Left cardiac atrium (tissue), 4 donors: ENCODE results near the gene ZMYND11. TPM values are rescaled to one million over a fixed set of nuclear protein-coding genes. Genes with fewer than 3 reads are reported as not detected.

Source experiments
- ATAC-seq, 2 donors: fragments of 200-7000 bp; cut with Tn5 transposase; one replicate each; pipeline ENCODE4 v1.9.1; 2020; ENCODE audit warnings: mild to moderate bottlenecking in 2 of 2, moderate library complexity in 2 of 2
- DNase-seq: peaks from one replicate; pipeline ENCODE4 v3.0.0-alpha.2; 2020
- intact Hi-C, 2 donors: fragments of 100-400 bp; cut with DNase I; formaldehyde crosslinking; loops; one replicate each; pipeline versions ENCODE4 v1.14.1 to v1.15.1; 2022 to 2023
- total RNA-seq, 2 donors: library from RNA; stranded (reverse); fragmentation: NEBNext Ultra II Directional; extraction: Animal tissue kit (Norgen Biotek cat#: 25700); gene quantifications; one replicate each; pipeline ENCODE4 v1.2.1, GENCODE V29; 2021
- donor health status: DM: no; HTN: yes; CAD: no.
- donor health status: DM: no; HTN: yes; CAD: no; lungs with severe emphysema.
- donor health status: DM: yes; HTN: yes; CAD: no.
- donor health status: Dilated cardiomyopathy.

ZMYND11 gene
- total RNA-seq, 2 donors from 2014 or later, result 59.1 to 72.6 TPM

DNA sequence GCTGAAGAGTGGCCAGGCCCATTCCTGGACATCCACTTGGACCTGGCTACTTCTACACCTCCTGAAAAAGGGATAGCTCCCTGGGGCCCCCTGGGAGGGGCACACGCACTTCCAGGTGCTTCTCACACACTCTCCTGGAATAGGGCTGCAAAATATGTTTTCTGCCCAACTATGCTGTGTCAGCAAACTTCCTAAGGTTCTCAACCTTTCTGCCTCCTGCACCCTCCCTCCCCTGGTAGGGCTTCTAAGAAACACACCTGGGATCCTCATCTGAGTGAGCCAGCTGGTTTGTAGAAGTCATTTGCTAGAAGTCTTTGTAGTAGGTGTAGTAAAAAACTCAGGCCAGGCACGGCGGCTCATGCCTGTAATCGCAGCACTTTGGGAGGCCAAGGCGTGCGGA is 136.5 kb downstream of the ZMYND11 start:
- intact Hi-C loops, result no loop called here
- DNase-seq (no peak), ATAC-seq (no peak)

DNA sequence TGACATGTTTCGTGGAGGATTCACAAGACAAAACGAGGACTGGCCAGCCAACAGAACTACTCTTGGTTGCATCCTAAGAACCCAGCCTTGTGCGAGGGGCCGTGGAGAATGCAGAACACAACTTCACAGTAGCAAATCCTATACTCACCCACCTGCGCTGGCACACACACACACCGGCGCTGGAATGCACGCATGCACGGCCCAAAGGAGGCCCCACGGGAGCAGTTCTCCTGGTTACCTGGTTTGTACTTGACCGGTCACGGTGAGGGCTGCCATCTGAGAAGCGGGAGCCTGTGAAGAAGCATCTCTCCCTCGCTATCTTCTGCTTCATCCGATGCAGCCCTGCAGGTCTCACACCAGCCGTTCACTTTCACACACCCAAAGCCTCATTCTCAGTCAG is 137.8 kb downstream of the ZMYND11 start:
- DNase-seq (no peak), ATAC-seq (no peak)
- intact Hi-C loops, result no loop called here

DNA sequence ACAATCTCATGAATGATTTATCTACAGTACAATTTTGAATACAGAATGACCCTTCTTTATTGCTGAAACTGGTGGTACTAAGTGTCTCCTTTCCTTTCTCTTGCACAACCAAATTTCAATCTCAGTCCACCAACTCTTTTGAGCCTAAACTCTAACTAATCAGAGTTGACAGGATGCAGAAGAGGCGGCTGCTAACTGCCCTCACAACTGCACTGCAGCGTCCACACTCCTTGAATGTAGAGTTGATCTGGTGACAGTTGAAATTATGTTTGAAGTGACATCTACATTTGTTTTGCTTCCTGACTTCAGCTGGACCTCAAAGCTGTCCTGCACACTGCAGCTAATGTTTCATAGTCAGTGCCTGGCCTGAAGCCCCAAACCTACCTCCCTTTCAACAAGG is 139.6 kb downstream of the ZMYND11 start:
- ATAC-seq (no peak), DNase-seq (no peak)
- intact Hi-C loops, result no loop called here

DNA sequence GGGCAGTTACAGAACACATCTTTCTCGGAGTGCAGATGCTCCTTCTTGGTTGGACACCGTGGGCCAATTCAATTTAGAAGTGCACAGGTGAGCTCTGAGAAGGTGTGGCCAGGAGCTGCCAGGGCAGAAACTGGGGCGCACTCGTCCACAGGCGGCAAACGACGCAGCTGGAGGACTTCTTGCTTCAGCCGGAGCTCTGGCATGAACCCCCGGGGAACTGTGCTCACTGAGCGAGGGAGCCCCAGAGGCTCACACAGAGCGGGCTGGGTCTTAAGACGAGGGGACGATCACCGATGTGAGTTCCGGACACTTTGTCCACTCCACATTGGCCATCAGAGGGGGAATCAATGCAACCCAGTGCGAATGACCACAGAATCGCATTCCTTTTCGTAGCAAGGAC is 140.4 kb downstream of the ZMYND11 start:
- intact Hi-C loops, result no loop called here
- ATAC-seq (no peak), DNase-seq (no peak)

DNA sequence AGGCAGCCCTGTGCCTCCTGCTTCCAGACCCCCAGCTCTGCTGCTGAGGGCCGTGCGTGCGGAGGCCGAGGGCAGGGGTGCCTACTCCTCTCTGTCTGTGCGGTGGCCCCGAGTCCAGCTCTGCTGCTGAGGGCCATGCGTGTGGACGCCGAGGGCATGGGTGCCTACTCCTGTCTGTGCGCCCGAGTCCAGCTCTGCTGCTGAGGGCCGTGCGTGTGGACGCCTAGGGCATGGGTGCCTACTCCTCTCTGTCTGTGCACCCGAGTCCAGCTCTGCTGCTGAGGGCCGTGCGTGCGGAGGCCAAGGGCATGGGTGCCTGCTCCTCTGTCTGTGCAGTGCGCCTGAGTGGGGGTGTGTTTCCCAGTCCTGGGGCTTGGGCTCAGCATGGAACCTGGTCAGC is 142.7 kb downstream of the ZMYND11 start:
- DNase-seq (no peak), ATAC-seq (no peak)
- intact Hi-C loops, result no loop called here

DNA sequence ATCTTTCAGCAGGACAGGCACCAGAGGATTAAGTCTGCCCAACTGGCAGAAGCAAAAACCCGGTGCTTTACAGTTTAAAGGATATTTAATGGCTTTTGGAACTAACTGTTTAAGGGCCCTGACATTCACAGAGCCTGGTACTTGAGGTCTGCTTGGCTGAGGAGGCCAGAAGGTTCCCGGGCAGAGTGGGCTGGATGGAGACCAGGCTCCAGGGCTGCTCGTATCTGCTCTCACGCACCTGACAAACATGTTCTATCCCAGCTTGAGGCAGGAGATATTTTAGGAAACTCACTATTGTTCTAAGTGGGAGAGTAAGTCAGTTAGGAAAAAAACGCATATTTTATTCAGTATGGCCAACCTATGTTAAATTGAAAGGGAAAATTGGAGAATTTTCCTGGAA is 143.5 kb downstream of the ZMYND11 start:
- DNase-seq (no peak), ATAC-seq (peak in 1 of 2 donors; percentile 46)
- intact Hi-C loops, result no loop called here

DNA sequence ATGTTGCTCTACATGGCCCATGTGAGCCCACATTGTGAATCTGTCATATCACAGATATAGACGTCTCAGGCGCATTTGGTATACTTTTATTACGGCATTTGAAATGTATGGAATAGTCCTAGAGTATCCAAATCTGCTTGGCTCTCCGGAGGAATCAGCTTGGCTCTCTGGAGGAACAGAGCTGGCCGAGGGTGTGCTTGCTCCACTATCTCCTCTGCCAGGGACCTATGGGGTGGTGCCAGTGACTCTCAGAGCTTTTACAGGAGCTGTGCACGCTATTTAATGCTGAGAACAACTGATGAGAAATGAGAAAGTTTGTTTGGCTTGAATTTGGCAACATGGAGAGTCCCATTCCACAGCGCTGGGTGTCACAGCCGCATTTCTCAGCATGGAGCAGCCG is 144.0 kb downstream of the ZMYND11 start:
- no peak for ATAC-seq
- DNase-seq, result no peak
- intact Hi-C loops, result no loop called here

DNA sequence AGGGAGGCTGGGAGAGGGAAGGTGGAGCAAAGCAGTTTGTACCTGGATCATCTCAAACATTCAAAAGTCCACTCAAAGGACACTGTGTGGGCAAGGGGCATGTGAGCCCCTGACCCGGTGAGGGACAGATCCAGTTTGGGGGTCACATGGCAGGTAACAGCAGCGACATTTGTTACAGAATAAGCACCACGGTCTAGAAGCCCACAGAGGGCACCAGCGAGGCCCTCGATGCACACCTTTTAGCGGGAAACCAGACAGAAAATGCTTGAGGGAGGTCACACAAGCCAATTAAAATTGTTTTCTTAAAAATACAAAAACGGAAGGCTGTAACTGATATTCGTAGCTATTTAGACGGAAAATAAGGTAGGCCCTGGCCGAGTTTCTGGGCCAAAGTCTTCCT is 144.4 kb downstream of the ZMYND11 start:
- DNase-seq (no peak), ATAC-seq (no peak)
- intact Hi-C loops, result no loop called here

DNA sequence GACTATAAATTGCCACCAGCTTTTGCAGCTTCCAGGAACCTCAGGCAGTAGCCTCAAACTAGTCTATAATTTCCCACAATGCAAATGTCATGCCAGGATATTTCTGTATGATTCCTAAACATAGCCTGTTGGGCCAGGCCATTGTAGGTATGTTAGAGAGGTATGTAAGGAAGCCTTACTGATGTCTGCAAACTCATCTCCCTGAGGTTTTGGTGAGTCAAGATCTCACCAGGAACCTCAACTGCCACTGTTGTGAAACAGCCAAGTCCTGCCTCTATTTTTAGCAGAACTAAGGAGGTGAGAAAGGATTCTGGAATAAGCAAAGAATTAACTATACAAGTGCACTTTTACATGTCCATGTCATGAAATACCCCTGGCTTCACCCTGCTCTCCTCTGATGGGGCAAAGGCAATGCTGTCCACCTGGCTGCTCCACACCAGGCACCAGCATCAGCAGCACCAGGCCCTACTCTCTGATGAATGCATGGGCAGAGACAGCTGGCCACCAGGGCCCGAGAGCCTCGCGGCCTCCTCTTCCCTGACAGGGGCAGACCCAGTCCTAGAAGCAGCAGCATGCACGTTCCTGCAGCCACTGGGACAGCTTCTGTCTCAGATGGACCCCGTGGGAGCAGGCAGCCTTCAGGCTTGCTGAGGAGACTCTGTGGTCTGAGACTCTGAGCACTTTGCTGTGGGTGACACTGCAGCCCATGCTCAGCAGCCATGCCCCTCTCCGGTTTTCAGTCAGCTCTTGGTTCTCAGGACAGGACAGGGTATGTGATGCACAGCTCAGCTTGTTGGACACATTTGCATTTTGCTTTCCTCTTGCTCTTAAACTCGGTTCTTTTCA is 147.3 kb downstream of the ZMYND11 start:
- intact Hi-C loops, result no loop called here
- ATAC-seq (no peak), DNase-seq (no peak)

DNA sequence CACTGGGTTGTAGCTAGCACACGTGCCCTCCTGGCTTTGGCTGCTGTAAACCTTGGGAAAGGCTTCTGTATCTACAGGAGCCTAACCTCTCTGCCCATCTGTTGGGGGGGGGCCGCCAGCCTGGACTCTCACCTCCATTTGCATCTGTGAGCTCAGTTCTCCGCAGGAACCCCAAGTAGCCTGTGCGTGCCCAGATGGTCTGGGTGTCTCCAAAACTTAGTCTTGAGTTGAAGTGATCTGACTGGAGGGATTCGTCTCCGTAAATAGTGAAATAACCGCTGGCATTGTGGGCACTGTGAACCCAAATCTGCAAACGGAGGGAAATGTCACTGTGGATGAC is 147.9 kb downstream of the ZMYND11 start:
- intact Hi-C loops, result no loop called here
- DNase-seq (no peak), ATAC-seq (no peak)

DNA sequence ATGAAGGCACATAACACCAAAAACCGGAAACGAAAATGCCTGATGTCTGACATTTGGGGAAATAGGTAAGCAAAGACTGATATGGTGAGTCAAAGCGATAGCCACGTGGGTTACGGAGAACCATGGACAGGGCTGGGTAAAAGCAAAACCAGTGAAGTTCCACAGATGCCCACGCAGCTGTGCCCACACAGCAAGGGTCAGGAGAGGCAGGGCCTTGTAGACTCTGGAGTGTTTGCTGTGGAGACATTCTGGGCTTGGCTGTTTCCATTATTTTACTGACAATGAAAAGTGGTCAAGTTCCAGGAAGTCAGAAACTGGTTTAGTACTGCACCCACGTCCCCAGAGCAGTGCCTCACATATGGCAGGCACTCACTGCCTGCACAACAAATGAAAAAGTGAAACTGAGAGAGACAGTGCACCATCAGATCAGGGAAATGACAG is 148.7 kb downstream of the ZMYND11 start:
- ATAC-seq (no peak), DNase-seq (no peak)
- intact Hi-C loops, result no loop called here

DNA sequence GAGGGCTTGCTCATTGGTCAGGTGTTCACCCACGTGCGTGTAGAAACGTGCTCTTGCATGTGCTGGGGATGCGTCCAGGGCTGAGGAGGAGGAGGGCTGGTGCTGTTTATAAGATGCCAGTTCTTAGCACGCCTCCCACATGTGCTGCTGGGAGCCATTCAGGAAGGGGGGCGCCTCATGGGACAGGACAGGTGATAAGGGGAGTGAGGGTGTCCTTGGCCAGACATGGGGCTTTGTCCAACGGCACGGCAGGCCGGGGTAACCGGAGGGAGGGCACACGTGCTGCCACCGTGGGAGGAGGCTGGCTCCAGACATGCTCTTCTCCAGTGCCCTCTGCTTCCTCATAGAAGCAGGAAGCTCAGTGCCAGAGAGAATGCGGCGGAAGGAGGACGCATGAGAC is 150.0 kb downstream of the ZMYND11 start:
- DNase-seq, result no peak
- ATAC-seq, result peak in 1 of 2 donors; percentile 15
- intact Hi-C loops, result no loop called here

DNA sequence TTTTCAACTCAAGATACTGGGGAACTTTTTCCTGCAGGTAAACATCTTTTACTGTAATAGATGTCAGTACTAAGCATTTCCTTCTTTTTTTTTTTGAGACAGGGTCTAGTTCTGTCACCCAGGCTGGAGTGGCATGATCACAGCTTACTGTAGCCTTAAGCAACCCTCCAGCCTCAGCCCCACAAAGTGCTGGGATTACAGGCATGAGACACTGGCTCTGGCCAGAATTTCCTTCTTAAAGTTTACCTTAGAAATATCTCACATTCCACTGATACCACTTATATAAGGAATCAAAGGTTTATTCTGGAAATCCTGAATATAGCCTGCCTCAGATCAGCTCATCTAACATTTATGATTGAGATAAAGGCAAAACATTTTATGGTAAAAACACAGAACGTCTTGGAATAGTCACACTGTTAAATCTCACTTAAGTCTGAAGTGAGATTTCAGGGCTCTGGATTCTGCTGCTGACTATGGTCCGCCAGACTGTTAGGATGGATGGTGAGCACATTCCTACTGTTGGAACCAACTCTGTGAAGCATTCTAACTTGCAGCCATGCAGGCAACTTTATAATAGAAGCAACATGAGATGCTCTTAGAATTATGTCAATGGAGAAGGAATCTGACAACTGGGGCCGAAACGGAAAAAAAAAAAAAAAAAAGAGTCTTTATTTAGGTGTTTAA is 151.9 kb downstream of the ZMYND11 start:
- ATAC-seq, result no peak
- no peak for DNase-seq
- intact Hi-C loops, result no loop called here

DNA sequence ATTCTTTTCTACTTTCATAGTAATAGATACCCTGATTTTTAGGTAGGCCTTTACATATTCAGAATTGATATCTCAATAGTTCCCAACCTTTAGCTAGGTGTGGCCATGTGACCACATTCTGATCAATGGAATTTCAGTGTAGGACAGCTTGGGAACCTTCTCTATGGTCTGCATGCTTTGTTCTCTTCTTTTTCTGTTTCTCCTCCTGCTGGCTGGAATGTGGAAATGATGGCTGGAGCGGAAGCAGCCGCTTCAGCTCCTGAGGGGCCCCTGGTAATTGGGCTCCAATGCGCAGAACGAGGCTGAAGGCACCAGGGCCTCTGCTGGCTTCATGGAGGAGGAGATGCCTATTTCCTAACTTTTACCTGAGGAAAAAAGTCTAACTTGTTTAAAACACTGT is 152.6 kb downstream of the ZMYND11 start:
- no peak for DNase-seq
- intact Hi-C loops, result no loop called here
- ATAC-seq, result no peak

DNA sequence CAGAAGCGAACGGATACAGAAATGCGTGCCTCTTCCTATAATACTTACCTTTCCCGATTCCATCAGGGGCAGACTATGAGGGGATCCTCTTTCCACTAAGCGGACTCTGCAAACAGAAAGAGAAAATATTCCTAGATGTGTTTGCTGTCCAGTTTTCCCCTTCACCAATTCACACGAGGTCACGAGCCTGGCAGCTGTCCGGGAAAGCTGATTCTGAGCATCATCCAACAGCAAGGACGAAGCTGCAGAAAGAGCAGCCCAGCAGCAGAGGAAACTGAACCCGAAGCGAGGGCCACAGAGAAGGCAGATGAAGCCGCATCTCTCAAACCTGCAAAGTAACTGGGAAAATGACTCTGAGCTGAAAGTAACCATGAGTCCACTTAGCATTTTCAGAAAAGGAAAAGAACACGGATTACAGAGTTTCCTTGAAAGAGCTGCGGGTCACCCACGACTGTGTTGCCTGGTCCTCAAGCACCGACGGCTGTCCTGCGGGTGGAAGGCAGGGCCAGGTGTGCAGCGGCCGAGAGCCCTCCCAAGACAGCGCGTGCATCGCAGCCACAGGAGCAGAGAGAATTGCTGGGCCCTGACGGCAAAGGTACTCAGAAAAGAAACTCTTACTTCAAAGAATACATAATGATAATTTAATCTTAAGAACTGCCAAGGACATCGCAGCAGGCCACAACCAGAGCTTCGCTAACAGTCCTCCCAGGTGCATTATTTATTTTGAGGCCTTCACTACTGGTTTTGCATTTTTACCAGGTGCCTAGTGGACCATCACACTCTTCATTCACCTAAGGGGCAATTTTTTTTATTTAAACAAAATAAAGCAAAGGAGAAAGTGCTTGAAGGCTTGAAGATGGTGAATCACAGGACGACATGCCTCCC is 153.3 kb downstream of the ZMYND11 start:
- ATAC-seq, result no peak
- intact Hi-C loops, result no loop called here
- no peak for DNase-seq

DNA sequence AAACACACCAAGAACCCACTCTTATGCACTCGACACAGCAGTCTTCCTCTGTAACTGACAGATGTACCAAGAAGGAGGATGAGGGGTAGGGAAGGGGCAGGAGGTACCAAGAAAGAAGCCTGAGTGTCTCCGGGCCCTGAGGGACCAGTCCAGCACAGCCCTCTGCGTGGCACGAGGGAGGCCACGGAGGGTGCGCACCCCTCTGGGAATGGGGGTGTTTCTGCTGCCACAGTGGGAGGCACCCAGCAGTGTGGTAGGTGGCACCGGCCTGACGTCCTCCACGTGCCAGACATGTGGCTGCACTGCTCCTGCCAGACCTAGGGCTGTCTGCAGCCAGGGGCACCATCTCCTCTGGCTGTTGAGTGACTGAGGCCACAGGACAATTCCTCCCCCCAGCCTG is 154.3 kb downstream of the ZMYND11 start:
- intact Hi-C loops, result no loop called here
- ATAC-seq (peak; percentile 9 to 35), DNase-seq (no peak)

DNA sequence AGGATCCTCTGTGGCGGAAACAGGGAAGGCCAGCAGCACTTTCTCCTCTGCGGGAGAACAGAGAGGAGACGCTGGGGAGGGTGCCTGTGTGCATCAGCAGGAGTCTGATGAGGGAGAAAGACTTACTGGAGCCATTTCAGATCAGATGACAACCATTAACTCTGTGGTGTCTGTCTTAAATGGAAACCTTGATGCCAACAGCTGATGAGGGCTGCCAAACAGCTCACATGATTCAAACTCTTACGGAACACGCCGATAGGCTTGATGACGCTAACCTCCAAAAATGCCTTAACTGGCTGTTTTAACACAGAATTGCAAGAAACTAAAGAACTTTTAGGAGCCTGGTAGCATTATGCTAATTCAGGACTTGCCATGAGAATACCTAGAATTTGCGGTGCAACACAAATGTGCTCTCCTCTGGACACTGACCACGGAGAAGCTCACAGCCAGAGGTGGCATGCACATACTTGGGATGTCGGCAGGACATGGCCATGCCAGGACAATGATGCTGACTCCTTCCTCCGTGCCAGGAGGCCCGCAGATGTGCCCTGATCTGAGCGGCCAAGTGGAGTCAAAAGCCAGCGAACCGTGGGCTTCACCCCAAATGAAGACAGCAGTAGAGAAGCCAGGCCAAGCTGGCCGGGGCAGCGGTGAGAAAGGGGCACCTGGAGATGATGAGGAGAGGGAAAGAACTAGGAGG is 154.9 kb downstream of the ZMYND11 start:
- DNase-seq (peak; percentile 33), ATAC-seq (peak; percentile 11 to 35)
- intact Hi-C loops, result no loop called here

DNA sequence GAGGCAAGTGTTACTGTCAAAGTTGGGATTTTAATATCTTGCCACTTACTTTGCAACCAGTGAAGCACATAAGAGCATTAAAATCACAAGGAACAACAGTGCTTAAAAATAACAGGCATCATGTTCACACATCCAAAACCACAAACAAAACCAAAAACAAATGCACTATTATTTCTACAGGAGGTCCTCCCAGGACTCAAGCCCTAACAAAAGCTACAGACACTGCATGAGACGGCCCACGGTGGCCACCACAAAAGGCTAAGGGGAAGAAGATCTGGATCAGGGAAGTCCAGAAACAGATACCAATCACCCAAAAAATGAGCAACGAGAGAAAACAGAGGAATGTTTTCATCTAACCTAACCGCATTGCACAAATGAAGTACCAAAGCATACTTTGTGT is 158.4 kb downstream of the ZMYND11 start:
- ATAC-seq, result no peak
- DNase-seq, result no peak

DNA sequence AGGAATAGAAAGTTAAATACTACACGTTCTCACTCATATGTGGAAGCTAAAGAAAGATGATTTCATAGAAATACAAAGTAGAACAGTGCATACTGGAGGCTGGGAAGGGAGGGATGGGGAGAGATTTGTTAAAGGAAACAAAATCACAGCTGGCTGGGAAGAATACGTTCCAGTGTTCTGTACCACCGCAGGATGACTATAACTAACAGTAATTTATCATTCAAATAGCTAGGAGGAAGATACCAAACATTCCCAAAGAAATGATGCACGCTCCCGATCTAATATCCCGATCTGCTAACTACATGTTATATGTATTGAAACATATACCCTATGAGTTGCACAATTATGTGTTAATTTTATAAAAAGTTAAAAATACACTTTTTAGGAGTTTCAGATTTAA is 162.3 kb downstream of the ZMYND11 start:
- intact Hi-C loops, result no loop called here
- peak in 1 of 2 donors; percentile 55 for ATAC-seq
- no peak for DNase-seq

More for the DNA sequence above, 158.4 kb downstream of the ZMYND11 start:
- intact Hi-C loops, result no loop called here
